Activated CD8-positive, alpha-beta memory T cell treated with anti-CD3 and anti-CD28 coated beads, Interleukin-2, amount 10 ng/mL, durations not matched to agents 7 days and 5 days (primary cell): ENCODE data around the gene HAGHL. TPM values are rescaled to one million over a fixed set of nuclear protein-coding genes. Genes with fewer than 3 reads are reported as not detected.

Source experiments
- ATAC-seq: fragments of 150-1000 bp; cut with Tn5 transposase; one replicate; pipeline ENCODE4 v1.10.0; 2021; ENCODE audit warnings: moderate library complexity
- CTCF ChIA-PET: fragments of 350-600 bp; sonication (Branson Sonifier 250); formaldehyde crosslinking; loops from one replicate; lab custom pipeline; 2021; ENCODE audit warnings: antibody characterized with exemption; lab: Charles Lee
- DNase-seq: peaks from one replicate; pipeline ENCODE4 v3.0.0-alpha.2; 2020
- H3K27ac Mint-ChIP-seq: one replicate; pipeline ENCODE4 v1.8.0; 2021; ENCODE audit warnings: mild to moderate bottlenecking, mixed read lengths
- H3K27me3 Mint-ChIP-seq: one replicate; pipeline ENCODE4 v1.8.0; 2021; ENCODE audit warnings: mixed read lengths
- H3K36me3 Mint-ChIP-seq: one replicate; pipeline ENCODE4 v1.8.0; 2021; ENCODE audit warnings: mild to moderate bottlenecking, mixed read lengths
- H3K4me1 Mint-ChIP-seq: one replicate; pipeline ENCODE4 v1.8.0; 2021; ENCODE audit warnings: mixed read lengths
- H3K4me3 Mint-ChIP-seq: one replicate; pipeline ENCODE4 v1.8.0; 2021; ENCODE audit warnings: mild to moderate bottlenecking, moderate library complexity, mixed read lengths
- H3K9me3 Mint-ChIP-seq: one replicate; pipeline ENCODE4 v1.8.0; 2022; ENCODE audit warnings: low read depth, mixed read lengths
- total RNA-seq, 2 experiments: library from RNA; stranded (reverse); gene quantifications; one replicate each; pipeline ENCODE4 v1.2.3, GENCODE V29; 2021

The HAGHL gene
- total RNA-seq, 2 experiments from 2014 or later = 13.0 to 14.3 TPM

DNA sequence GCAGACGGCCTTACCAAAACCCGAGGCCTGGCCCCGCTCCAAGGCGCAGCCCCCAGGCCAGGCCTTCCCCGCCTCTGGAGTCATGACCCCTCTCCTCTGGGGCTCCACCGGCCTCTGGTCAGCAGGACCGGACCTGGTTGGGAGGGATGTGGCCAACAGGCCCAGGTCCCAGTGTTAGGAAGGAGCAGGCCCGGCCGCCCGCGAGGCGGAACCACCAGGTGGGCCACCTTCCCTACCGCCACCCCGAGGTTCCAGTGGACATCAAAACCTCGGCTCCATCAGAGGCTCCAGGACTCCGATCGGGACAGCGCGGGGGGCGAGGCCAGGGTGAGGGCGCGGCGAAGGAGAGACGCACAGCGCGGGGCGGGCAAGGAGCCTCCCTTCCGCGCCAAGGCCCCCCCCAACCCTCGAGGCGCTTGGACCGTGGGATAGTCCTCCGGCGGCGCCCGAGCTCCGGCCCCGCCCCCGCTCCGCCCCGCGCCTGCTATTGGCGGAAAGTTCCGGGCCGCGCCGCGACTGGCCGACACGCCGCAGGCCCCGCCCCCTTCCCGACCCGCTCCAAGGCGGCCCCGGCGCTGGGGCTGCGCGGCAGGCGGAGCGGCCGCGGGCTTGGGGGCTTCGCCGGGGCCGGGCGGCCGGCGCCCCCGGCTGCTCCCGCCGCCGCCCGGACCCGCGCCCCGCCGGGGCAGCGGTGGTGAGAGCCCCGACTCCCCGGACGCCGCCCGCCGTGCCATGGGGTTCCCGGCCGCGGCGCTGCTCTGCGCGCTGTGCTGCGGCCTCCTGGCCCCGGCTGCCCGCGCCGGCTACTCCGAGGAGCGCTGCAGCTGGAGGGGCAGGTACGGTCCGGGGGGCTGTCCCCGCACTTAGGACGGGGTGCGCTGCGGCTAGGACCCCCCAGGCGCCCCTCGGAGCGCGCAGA is 12.1 kb upstream of the HAGHL start, which contains the start of gene METRN:
METRN (plus strand) TSS at position 561 of the 919 bp plus-strand sequence; CDS start at position 733, 172 bp downstream.
- H3K36me3 Mint-ChIP-seq = no peaks in the 10 kb centered on the region
- CTCF ChIA-PET = interaction anchor here (0.9 to 6.4 kb wide), 9 partner anchors 11 to 71 kb away, joined by 3 to 116 read pairs (median 3); partner anchors contain the start of genes CCDC78, CHTF18, CIAO3 and HAGHL
- peaks cover 17% of the 10 kb centered on the region for H3K4me1 Mint-ChIP-seq
- peaks cover 16% of the 10 kb centered on the region for H3K27me3 Mint-ChIP-seq
- no peaks in the 10 kb centered on the region for H3K9me3 Mint-ChIP-seq
- DNase-seq (peak; percentile 91), ATAC-seq (peak; percentile 92)
- H3K27ac Mint-ChIP-seq = no peak within 1 kb of the TSS
- H3K4me3 Mint-ChIP-seq = peak within 1 kb of the TSS; percentile 60

DNA sequence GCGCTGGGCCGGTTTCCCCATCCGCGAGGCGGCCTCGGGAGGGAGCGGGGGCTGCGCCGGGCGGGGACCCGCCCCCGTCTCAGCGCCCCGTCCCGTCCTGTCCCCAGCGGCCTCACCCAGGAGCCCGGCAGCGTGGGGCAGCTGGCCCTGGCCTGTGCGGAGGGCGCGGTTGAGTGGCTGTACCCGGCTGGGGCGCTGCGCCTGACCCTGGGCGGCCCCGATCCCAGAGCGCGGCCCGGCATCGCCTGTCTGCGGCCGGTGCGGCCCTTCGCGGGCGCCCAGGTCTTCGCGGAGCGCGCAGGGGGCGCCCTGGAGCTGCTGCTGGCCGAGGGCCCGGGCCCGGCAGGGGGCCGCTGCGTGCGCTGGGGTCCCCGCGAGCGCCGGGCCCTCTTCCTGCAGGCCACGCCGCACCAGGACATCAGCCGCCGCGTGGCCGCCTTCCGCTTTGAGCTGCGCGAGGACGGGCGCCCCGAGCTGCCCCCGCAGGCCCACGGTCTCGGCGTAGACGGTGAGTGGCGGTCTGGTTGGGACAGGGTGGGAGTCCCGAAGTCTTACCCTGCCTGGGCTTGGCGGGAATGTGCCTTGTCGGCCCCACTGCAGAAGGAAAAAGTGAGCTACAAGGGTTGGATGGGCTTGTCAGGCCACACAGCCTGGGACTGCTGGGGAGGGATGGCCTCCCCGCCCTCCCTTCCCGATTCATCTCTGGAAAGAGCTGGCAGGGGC is 11.3 kb upstream of the HAGHL start:
- DNase-seq = no peak
- peak overlapping the region; percentile 60 for H3K4me3 Mint-ChIP-seq
- peak; percentile 17 for ATAC-seq
- no peak overlapping the region for H3K27ac Mint-ChIP-seq
- peaks cover 25% of the 10 kb centered on the region for H3K4me1 Mint-ChIP-seq
- no peaks in the 10 kb centered on the region for H3K36me3 Mint-ChIP-seq
- peaks cover 14% of the 10 kb centered on the region for H3K27me3 Mint-ChIP-seq
- no peaks in the 10 kb centered on the region for H3K9me3 Mint-ChIP-seq
- CTCF ChIA-PET = interaction anchor here (1.0 to 6.4 kb wide), 8 partner anchors 10 to 70 kb away, joined by 3 to 116 read pairs (median 9); partner anchors contain the start of genes CCDC78, CHTF18, CIAO3 and HAGHL

GRCh38 chr16:716200-716568 is 10.7 kb upstream of the HAGHL start:
- Mint-ChIP-seq H3K9me3 (no peaks in the 10 kb centered on the region), H3K36me3 (no peaks in the 10 kb centered on the region), H3K4me3 (peak overlapping the region; percentile 60), H3K27me3 (peaks cover 14% of the 10 kb centered on the region), H3K27ac (no peak overlapping the region), H3K4me1 (peaks cover 25% of the 10 kb centered on the region)
- no peak for DNase-seq
- CTCF ChIA-PET = interaction anchor here (1.0 to 6.4 kb wide), 6 partner anchors 10 to 70 kb away, joined by 3 to 116 read pairs (median 18); partner anchors contain the start of genes CCDC78, CHTF18, CIAO3 and HAGHL
- no peak for ATAC-seq

DNA sequence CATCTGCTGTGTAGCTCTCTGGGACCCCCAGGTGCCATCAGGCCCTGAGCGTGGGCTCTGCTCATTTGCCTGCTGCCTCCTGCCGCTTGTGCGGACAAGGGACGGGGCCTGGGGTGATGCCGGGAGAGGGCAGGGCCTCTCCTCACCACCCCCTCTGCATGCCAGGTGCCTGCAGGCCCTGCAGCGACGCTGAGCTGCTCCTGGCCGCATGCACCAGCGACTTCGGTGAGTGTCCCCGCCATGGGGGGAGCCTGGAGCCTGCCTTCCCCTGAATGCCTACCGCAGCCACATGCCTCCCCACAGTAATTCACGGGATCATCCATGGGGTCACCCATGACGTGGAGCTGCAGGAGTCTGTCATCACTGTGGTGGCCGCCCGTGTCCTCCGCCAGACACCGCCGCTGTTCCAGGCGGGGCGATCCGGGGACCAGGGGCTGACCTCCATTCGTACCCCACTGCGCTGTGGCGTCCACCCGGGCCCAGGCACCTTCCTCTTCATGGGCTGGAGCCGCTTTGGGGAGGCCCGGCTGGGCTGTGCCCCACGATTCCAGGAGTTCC is 10.1 kb upstream of the HAGHL start:
- Mint-ChIP-seq H3K27ac (no peak overlapping the region), H3K4me1 (peaks cover 26% of the 10 kb centered on the region), H3K9me3 (no peaks in the 10 kb centered on the region), H3K4me3 (no peak overlapping the region), H3K36me3 (no peaks in the 10 kb centered on the region), H3K27me3 (peaks cover 14% of the 10 kb centered on the region)
- DNase-seq (no peak), ATAC-seq (no peak)
- CTCF ChIA-PET = interaction anchor here (1.2 to 6.4 kb wide), 4 partner anchors 9 to 69 kb away, joined by 12 to 116 read pairs (median 28); partner anchors contain the start of genes CCDC78, CHTF18, CIAO3 and HAGHL

GRCh38 chr16:717450-718245 is 9.3 kb upstream of the HAGHL start:
- Mint-ChIP-seq H3K27me3 (peaks cover 12% of the 10 kb centered on the region), H3K4me1 (peaks cover 27% of the 10 kb centered on the region), H3K4me3 (no peak overlapping the region), H3K9me3 (no peaks in the 10 kb centered on the region), H3K36me3 (no peaks in the 10 kb centered on the region), H3K27ac (no peak overlapping the region)
- CTCF ChIA-PET = interaction anchor here (6.4 kb wide), 1 partner anchor 68 kb away, joined by 116 read pairs; the partner anchor contains the start of genes CHTF18 and RPUSD1
- DNase-seq (no peak), ATAC-seq (no peak)

DNA sequence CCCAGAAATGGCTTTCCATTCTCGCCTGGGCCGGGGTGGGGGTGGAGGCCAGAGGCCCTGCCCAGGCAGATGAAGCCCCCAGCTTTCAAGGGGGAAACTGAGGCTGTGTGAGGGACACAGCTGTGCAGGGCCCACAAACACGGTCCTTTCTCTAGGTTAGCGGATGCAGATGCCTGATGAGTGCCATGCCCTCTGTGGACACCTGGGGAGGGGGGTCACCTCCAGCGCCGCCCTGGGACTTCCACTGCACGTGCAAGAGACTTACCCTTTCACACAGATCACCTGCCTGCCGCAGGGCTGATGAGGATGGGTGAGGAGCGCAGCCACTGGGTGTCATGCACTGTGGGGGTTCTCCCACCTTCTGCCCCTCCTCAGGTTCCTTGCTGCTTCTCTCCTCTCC is 8.5 kb upstream of the HAGHL start:
- Mint-ChIP-seq H3K4me1 (peaks cover 25% of the 10 kb centered on the region), H3K27me3 (peaks cover 9% of the 10 kb centered on the region), H3K27ac (no peak overlapping the region), H3K4me3 (no peak overlapping the region), H3K36me3 (no peaks in the 10 kb centered on the region), H3K9me3 (no peaks in the 10 kb centered on the region)
- DNase-seq (no peak), ATAC-seq (no peak)
- CTCF ChIA-PET = no interaction called here

DNA sequence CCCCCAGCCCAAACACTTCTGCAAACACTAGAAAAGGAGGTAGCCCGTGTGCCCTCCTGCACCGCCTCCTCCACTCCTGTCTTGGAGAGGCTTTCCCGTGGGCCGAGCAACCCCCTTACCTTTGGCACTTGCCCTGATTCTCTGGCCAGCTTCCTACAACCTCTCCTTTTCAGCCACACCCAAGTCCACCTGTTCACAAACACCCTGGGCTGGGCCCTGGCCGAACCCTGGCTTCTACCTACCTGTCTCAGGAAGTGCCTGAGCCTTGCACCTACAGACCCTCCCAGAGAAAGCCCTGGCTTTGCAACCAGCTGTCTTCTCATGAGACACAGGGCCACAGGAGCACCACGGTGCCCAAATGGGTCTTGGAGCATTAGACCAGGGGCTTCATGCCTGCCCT is 8.0 kb upstream of the HAGHL start:
- DNase-seq (no peak), ATAC-seq (no peak)
- Mint-ChIP-seq H3K9me3 (no peaks in the 10 kb centered on the region), H3K27ac (no peak overlapping the region), H3K27me3 (peaks cover 9% of the 10 kb centered on the region), H3K4me1 (peaks cover 25% of the 10 kb centered on the region), H3K4me3 (no peak overlapping the region), H3K36me3 (no peaks in the 10 kb centered on the region)
- CTCF ChIA-PET = interaction anchor here (1.7 to 2.9 kb wide), 5 partner anchors 9 to 69 kb away, joined by 4 to 18 read pairs (median 7); partner anchors contain the start of genes CHTF18, RPUSD1 and STUB1

DNA sequence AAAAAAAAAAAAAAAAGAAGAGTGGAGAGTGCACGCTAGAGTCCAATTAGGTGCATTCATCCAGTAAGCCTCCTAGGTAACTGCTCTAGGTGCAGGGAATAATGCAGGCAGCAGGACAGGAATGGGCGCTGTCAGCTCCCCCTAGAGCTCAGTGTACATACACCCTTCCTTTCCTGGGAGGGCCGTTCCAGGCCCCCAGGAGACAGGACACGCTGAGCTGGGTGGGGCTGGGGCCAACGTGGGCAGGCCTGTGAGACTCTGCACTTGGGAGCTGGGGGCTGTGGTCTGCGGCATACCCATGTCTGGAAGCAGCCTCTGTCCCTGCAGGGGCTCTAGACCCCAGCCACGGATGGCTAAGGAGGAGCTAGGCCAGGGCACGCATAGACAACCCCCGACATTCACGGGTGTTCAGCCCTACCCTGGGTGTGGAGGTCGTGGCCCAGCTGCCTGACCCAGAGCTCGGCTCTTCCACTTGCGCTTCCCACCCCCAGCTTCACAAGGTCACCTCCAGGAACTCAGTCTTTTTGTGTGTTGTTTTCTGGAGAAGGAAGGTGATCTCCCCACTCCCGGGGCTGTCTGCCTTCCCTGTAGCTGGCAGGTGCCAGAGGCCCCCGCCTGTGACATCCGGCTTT is 7.0 kb upstream of the HAGHL start:
- peak; percentile 9 for ATAC-seq
- Mint-ChIP-seq H3K27me3 (peaks cover 9% of the 10 kb centered on the region), H3K27ac (peak overlapping the region; percentile 72), H3K4me3 (peak overlapping the region; percentile 69), H3K4me1 (peaks cover 25% of the 10 kb centered on the region), H3K9me3 (no peaks in the 10 kb centered on the region), H3K36me3 (no peaks in the 10 kb centered on the region)
- DNase-seq = no peak
- CTCF ChIA-PET = interaction anchor here (0.7 to 2.9 kb wide), 14 partner anchors 7 to 296 kb away, joined by 3 to 18 read pairs (median 4); partner anchors contain the start of genes CHTF18, CIAO3, RPUSD1 and STUB1

DNA sequence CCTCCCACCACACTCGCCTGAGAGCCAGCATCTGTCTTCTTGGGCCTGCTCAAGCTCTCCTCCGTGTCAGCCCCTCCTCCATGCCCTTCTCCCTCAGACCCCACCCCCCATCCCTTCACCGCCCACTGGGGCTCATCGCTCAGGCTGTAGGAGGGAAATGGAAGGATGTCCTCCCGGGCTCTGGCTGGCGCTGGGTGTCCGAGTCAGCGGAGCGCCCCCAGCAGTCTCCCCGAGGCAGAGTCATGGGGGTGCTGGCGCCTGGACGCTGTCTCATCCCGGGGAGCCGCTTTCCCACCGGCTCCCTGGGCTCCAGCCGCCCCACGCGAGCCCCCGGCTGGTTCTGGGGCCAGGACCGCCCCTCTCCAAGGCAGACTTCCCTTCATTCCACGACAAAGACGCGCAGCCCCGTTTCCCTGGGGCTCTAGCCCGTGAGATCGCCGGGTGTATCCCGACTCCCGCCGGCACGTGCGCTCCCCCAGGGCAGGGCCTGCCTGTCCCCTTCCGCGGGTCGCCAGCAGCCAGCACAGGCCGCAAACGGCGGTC is 6.4 kb upstream of the HAGHL start:
- CTCF ChIA-PET = interaction anchor here (0.6 to 3.0 kb wide), 20 partner anchors 8 to 297 kb away, joined by 3 to 22 read pairs (median 4); partner anchors contain the start of genes CHTF18, CIAO3, RPUSD1 and STUB1
- DNase-seq = peak; percentile 65
- H3K9me3 Mint-ChIP-seq = no peaks in the 10 kb centered on the region
- no peaks in the 10 kb centered on the region for H3K36me3 Mint-ChIP-seq
- peak overlapping the region; percentile 69 for H3K4me3 Mint-ChIP-seq
- H3K4me1 Mint-ChIP-seq = peaks cover 25% of the 10 kb centered on the region
- ATAC-seq = peak; percentile 21
- H3K27ac Mint-ChIP-seq = peak overlapping the region; percentile 72
- H3K27me3 Mint-ChIP-seq = peaks cover 9% of the 10 kb centered on the region

- Mint-ChIP-seq H3K9me3 (no peaks in the 10 kb centered on the region), H3K36me3 (no peaks in the 10 kb centered on the region), H3K4me1 (peaks cover 23% of the 10 kb centered on the region), H3K4me3 (peak within 1 kb of the TSS; percentile 69), H3K27me3 (peaks cover 4% of the 10 kb centered on the region), H3K27ac (peak within 1 kb of the TSS; percentile 72)
- DNase-seq (peak; percentile 83), ATAC-seq (peak; percentile 72)
- CTCF ChIA-PET = interaction anchor here (0.6 to 3.0 kb wide), 14 partner anchors 9 to 297 kb away, joined by 3 to 22 read pairs (median 4); partner anchors contain the start of genes CIAO3, METTL26, STUB1 and WDR90
These were observed 5.7 kb upstream of the HAGHL start, which contains the start of gene ANTKMT for GRCh38 chr16:720990-721764. Gene ANTKMT, plus strand, starts transcription at chr16:721146. Its CDS starts 129 bp downstream, at chr16:721275.
